Esophagus squamous epithelium (tissue), 4 donors: ENCODE results near the gene ZNF639.

ENCODE experiments used
- CTCF ChIP-seq, 6 experiments: fragments of 450-650 bp in 4 of 6; fragments of 200-600 bp in 2 of 6; sonication (generic) in 2 of 6; IDR thresholded peaks; one replicate each; pipeline ENCODE4 v1.5.1; 2016 to 2019; ENCODE audit warnings: antibody characterized with exemption in 6 of 6, mild to moderate bottlenecking in 4 of 6, moderate library complexity in 4 of 6
- POLR2A ChIP-seq, 4 donors: fragments of 450-650 bp; IDR thresholded peaks; one replicate each; pipeline ENCODE4 v1.6.1; 2017; ENCODE audit warnings: antibody characterized with exemption in 4 of 4, mild to moderate bottlenecking in 4 of 4, moderate library complexity in 3 of 4

- TF ChIP-seq CTCF (IDR thresholded peaks at IDR 0.05) (no peak), POLR2A (IDR thresholded peaks at IDR 0.05) (no peak)
These were observed 623 bp downstream of the ZNF639 start for GRCh38 chr3:179323197-179324110.
